Panc1 (cell line): Measurements from ENCODE around the gene COL1A2.

Experiments
- CTCF ChIP-seq: fragments of 450-650 bp; IDR thresholded peaks from 2 replicates; pipeline ENCODE4 v1.5.1; 2017; ENCODE audit warnings: mild to moderate bottlenecking
- POLR2AphosphoS5 ChIP-seq: IDR thresholded peaks from 2 replicates; pipeline ENCODE4 v1.6.1; 2012; ENCODE audit warnings: mild to moderate bottlenecking, low read depth, low read length, moderate library complexity

GRCh38 chr7:94442639-94443038 lies 47.9 kb downstream of the COL1A2 start:
- TF ChIP-seq POLR2AphosphoS5 (no peak), CTCF (no peak)
